HL-60 (cell line): ENCODE results near the gene SORT1.

Experiments
- DNase-seq, 2 experiments: peaks; one replicate each; pipeline ENCODE4 v3.0.0-alpha.2; 2010 to 2020; ENCODE audit warnings: low read depth in 1 of 2, low spot score in 1 of 2
- H3K27ac ChIP-seq: fragments of 250-450 bp; sonication (Bioruptor Pico); replicated peaks from 2 replicates; pipeline ENCODE4 v1.5.1; 2020; ENCODE audit warnings: mild to moderate bottlenecking, moderate library complexity
- H3K27me3 ChIP-seq: fragments of 250-450 bp; sonication (Bioruptor Pico); 2 replicates; pipeline ENCODE4 v1.5.1; 2021; ENCODE audit warnings: mild to moderate bottlenecking, moderate library complexity; ENCODE audit not compliant: insufficient read depth, poor library complexity, severe bottlenecking
- H3K4me3 ChIP-seq: replicated peaks from 2 replicates; pipeline ENCODE4 v1.5.1; 2011; ENCODE audit warnings: mild to moderate bottlenecking, control low read depth, low read length; ENCODE audit not compliant: insufficient read depth
- CTCF ChIP-seq: IDR thresholded peaks from one replicate; pipeline ENCODE4 v1.5.1; 2011; ENCODE audit warnings: low read length, control low read depth, inconsistent platforms; ENCODE audit not compliant: insufficient read depth
- GABPA ChIP-seq: IDR thresholded peaks from 2 replicates; pipeline ENCODE4 v1.6.1; 2012; ENCODE audit warnings: low read depth
- POLR2AphosphoS5 ChIP-seq: IDR thresholded peaks from 2 replicates; pipeline ENCODE4 v1.6.1; 2012; ENCODE audit warnings: low read depth
- REST ChIP-seq: IDR thresholded peaks from 2 replicates; pipeline ENCODE4 v1.6.1; 2012; ENCODE audit warnings: low read depth; ENCODE audit not compliant: insufficient replicate concordance
- SPI1 ChIP-seq: IDR thresholded peaks from 2 replicates; pipeline ENCODE4 v1.6.1; 2012; ENCODE audit warnings: low read depth, mild to moderate bottlenecking, borderline replicate concordance

SORT1 gene

GRCh38 chr1:109270623-109271317 is 126.9 kb downstream of the SORT1 start:
- H3K27me3 ChIP-seq: no peaks in the 10 kb centered on the region
- TF ChIP-seq POLR2AphosphoS5: no peak
- TF ChIP-seq GABPA: no peak
- no peak for TF ChIP-seq CTCF
- TF ChIP-seq REST: no peak
- TF ChIP-seq SPI1: no peak
- no peak overlapping the region for H3K27ac ChIP-seq
- H3K4me3 ChIP-seq: no peak overlapping the region
- no peak for DNase-seq

- no peak for DNase-seq
- H3K27ac ChIP-seq: no peak overlapping the region
- H3K4me3 ChIP-seq: no peak overlapping the region
- H3K27me3 ChIP-seq: no peaks in the 10 kb centered on the region
- no peak for TF ChIP-seq REST
- TF ChIP-seq SPI1: no peak
- TF ChIP-seq CTCF: no peak
- TF ChIP-seq GABPA: no peak
- TF ChIP-seq POLR2AphosphoS5: no peak
Measured at GRCh38 chr1:109269981-109270622, 127.6 kb downstream of the SORT1 start.

- no peak overlapping the region for H3K27ac ChIP-seq
- no peak for TF ChIP-seq GABPA
- TF ChIP-seq POLR2AphosphoS5: no peak
- no peak for TF ChIP-seq SPI1
- no peak for TF ChIP-seq REST
- no peak for TF ChIP-seq CTCF
- H3K27me3 ChIP-seq: no peaks in the 10 kb centered on the region
- no peak overlapping the region for H3K4me3 ChIP-seq
- no peak for DNase-seq
Measured at GRCh38 chr1:109269212-109269980, 128.3 kb downstream of the SORT1 start.
